Activated T-helper 1 cell treated with anti-CD3 and anti-CD28 coated beads, Interleukin-2, amount 50 U/mL, for 16 hours (primary cell): ENCODE measurements around the gene GARRE1.

Experiments used
- DNase-seq, 2 donors: peaks; one replicate each; pipeline ENCODE4 v3.0.0-alpha.2; 2020; ENCODE audit warnings: low read depth in 1 of 2, low spot score in 1 of 2

Gene GARRE1

DNA sequence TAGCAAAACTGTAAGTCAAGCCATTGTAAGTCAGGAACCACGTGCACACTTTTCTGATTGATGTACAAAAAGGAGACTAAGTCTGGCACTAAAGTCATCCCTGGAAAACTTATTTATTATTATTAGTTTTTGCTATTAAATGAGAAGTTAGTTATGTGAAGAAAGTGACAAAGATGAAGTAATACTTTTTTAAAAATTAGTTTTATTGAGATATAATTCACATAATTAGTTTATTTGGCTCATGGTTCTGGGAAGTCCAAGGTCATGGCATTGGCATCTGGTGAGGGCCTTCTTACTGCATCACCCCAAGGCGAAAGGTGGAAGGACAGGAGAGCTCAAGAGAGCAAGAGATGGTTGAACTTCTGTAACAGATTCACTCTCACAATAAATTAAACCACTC lies 36.9 kb downstream of the GARRE1 start:
- no peak for DNase-seq

DNA sequence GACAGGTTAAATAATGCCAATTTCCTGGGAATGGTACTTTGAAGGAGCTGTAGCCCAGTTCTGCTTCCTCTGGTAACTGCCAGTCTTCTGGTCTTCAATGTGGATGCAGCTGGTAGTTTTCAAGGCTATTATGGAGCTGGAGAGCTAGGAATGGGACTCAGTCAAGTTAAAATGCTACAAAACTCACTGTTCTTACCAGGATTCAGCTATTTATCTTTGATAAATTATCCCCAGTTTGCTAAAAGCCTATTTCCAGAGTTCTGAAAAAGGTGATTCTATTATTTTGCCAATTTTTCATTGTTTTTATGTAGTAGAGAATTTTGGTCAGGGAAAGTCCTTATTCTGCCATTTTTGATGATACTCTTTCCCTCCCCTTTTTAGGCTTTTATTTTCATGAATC lies 40.7 kb downstream of the GARRE1 start:
- DNase-seq: no peak

DNA sequence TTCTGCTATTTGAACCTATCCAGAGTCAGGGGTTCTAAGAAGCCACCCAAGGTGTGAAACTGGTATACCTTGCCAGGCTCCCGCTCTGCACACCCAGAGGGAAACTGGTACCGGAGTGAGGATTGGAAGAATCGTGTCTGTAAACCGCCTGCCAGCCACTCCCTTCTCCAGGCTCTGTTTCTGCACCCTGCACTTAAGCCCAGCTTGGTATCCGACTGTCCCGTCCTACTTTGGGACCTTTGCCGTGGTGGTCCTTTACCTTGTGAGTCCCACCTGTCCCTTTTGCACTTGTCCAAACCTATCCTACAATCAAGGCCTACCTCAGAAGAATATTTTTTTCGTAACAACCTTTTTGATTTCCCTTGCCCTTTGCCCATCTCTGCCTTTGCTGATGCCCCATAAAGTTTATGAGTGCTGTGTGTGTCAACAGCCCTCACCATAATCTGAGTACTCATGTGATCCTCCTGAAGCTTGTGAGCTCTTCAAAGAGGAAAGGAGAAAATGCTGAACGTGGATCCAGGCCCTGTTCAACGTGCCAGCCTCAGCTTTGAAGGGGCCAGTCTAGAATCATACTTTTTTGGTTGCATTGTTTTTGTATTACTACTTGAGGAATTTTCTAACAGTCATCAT lies 44.7 kb downstream of the GARRE1 start:
- no peak for DNase-seq

DNA sequence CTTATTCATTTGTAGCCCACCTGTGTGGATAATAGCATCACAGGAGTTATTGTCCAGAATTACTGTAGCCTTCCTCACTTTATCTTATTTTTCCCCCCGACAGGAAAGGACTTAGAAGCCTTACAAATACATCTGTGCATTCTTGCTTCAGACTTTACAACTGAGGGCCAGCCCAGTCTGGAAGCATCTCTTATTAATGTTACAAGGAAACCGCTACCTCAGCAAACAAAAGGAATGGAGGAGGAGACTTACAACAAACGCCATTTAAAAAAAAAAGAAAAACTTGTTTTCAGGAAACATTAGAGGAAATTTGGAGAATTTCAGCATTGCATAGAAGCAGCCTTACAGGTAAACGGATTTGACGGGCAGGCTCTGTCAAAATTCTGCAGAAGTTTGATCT lies 45.2 kb downstream of the GARRE1 start:
- no peak for DNase-seq

DNA sequence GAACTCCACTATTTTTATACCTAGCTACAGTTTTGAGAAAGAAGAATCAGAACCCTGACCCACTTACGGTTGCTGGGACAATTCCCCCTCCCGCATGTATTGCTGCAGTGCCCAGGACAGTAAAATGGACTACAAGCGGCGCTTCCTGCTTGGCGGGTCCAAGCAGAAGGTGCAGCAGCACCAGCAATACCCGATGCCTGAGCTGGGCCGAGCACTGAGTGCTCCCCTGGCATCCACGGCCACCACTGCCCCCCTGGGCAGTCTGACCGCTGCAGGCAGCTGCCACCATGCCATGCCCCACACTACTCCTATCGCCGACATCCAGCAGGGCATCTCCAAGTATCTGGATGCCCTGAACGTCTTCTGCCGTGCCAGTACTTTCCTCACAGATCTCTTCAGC lies 46.0 kb downstream of the GARRE1 start:
- DNase-seq: no peak

DNA sequence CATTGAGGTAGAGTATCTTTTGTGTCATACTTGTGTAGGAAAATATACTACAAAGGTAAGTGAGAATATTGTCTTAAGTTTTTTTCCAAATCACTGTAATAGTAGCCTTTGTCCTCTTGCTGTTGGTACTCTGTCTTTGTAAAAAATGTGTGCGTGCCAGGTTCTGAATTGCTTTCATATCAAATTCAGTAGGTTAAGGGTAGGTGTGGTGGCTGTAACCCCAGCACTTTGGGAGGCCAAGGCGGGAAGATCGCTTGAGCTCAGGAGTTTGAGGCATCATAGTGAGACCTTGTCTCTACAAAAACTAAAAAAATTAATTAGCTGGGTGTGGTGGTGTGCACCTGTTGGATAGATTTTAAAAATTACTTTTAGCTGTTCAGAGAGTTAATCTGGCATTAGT lies 46.6 kb downstream of the GARRE1 start:
- no peak for DNase-seq
